LNCaP clone FGC (cell line): ENCODE measurements around the gene CDC14A.

ENCODE experiments used
- DNase-seq: peaks from one replicate; pipeline ENCODE4 v3.0.0-alpha.2; 2011; ENCODE audit warnings: low read depth
- H3K4me3 ChIP-seq: 2 replicates; pipeline ENCODE4 v1.5.1; 2011; ENCODE audit warnings: mild to moderate bottlenecking, low read depth, low read length, control low read depth
- TF ChIP-seq, protein P1 (sequence below): IDR thresholded peaks from 2 replicates; pipeline ENCODE4 v1.5.1; 2012; ENCODE audit warnings: mild to moderate bottlenecking; ENCODE audit not compliant: control insufficient read depth, insufficient read depth; ENCODE audit errors: extremely low read depth

CDC14A gene

DNA sequence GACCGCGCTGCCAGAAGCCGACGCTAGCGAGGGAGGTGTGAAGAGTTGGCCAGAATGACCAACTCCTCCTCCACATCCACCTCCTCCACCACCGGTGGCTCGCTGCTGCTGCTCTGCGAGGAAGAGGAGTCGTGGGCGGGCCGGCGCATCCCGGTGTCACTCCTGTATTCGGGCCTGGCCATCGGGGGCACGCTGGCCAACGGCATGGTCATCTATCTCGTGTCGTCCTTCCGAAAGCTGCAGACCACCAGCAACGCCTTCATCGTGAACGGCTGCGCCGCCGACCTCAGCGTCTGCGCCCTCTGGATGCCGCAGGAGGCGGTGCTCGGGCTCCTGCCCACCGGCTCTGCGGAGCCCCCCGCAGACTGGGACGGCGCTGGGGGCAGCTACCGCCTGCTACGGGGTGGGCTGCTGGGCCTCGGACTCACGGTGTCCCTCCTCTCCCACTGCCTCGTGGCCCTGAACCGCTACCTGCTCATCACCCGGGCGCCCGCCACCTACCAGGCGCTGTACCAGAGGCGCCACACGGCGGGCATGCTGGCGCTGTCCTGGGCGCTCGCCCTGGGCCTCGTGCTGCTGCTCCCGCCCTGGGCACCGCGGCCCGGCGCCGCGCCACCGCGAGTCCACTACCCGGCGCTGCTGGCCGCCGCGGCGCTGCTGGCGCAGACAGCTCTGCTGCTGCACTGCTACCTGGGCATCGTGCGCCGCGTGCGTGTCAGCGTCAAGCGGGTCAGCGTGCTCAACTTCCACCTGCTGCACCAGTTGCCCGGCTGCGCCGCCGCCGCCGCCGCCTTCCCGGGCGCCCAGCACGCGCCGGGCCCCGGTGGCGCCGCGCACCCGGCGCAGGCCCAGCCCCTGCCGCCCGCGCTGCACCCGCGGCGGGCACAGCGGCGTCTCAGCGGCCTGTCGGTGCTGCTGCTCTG is 186.9 kb downstream of the CDC14A start:
- TF ChIP-seq, protein P1, sequence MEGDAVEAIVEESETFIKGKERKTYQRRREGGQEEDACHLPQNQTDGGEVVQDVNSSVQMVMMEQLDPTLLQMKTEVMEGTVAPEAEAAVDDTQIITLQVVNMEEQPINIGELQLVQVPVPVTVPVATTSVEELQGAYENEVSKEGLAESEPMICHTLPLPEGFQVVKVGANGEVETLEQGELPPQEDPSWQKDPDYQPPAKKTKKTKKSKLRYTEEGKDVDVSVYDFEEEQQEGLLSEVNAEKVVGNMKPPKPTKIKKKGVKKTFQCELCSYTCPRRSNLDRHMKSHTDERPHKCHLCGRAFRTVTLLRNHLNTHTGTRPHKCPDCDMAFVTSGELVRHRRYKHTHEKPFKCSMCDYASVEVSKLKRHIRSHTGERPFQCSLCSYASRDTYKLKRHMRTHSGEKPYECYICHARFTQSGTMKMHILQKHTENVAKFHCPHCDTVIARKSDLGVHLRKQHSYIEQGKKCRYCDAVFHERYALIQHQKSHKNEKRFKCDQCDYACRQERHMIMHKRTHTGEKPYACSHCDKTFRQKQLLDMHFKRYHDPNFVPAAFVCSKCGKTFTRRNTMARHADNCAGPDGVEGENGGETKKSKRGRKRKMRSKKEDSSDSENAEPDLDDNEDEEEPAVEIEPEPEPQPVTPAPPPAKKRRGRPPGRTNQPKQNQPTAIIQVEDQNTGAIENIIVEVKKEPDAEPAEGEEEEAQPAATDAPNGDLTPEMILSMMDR, result no peak
- no peak overlapping the region for H3K4me3 ChIP-seq
- DNase-seq, result no peak

DNA sequence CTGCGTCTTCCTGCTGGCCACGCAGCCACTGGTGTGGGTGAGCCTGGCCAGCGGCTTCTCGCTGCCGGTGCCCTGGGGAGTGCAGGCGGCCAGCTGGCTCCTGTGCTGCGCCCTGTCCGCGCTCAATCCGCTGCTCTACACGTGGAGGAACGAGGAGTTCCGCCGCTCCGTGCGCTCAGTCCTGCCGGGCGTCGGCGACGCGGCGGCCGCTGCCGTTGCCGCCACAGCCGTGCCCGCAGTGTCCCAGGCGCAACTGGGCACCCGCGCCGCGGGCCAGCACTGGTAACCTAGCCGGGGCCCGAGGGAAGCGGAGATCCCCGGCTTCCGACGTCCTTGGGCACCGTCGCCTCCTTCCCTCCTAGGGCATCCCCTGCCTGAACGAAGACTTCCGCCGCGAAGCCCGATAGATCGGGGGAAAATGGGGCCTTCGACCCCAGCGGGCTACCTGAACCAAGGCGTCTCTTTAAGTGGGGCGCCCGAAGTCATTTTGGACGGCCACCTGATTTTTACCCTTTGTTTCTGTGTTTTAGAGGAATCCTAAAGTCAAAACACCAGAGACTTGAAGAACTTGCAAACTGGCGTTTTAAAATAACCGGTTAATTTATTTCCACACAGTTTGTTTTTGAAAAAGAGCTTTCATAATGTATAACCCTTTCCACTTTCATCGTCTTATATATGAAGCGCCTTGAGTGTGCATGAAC is 187.7 kb downstream of the CDC14A start:
- TF ChIP-seq, protein P1, result no peak
- DNase-seq, result no peak

DNA sequence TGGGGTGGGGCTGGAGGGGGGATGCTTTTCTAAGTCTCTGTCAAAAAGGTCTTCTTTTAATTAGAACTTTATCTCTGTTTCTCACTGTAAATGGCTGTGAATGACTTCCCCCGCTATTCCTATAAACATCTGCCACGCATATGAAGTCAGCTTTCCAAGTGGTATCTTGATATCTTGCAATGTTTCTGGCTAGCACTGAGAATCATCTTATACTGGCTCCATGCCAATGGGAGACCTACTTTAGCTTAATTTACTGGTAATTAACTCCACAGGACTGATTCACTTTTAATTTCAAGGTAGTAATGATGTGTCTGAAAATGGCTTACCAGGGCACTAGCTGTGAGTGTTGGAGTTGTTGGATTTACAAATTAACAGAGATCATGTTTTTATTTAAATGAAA is 190.0 kb downstream of the CDC14A start:
- H3K4me3 ChIP-seq, result no peak overlapping the region
- TF ChIP-seq, protein P1, result no peak
- DNase-seq, result no peak

More for the DNA sequence above, 187.7 kb downstream of the CDC14A start:
- no peak overlapping the region for H3K4me3 ChIP-seq

DNA sequence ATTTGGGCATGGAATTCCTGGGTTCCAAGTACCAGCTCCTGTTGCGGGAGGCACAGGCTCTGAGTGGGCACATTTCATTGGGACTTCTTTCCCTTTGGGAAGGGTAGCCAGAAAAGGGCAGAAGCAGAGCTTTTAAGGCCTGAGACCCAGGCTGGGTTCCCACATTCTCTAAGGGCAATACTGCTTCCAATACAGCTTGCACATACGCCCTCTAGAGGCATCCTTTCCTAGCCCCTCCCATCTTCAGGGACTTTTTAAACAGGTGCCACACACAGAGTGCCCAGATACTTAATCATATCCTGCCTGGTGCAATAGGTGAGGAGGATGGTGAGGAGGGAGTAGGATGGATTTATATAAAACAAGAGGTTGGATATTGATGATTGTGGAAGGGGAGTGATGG is 191.3 kb downstream of the CDC14A start:
- no peak overlapping the region for H3K4me3 ChIP-seq
- TF ChIP-seq, protein P1, result peak; percentile 35
- DNase-seq, result no peak

DNA sequence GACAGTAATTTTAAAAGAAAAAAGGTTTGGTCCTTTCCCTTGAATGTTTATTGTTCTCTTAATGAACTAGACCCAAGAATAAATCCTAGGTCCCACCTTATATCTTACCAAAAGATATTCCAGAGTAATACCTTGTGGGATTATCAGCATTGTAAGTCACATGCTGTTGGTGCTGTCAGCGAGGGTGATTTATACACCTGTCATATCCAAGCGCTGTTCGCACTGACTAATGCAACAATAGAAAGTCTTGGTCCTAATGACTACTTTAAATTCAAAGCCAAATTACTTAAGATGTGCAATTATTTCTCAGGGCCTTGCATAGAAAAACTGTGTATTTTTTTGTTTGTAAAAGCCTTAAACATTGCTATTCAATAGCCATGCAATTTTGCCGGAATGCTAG is 192.5 kb downstream of the CDC14A start:
- TF ChIP-seq, protein P1, result no peak
- DNase-seq, result no peak
- no peak overlapping the region for H3K4me3 ChIP-seq

DNA sequence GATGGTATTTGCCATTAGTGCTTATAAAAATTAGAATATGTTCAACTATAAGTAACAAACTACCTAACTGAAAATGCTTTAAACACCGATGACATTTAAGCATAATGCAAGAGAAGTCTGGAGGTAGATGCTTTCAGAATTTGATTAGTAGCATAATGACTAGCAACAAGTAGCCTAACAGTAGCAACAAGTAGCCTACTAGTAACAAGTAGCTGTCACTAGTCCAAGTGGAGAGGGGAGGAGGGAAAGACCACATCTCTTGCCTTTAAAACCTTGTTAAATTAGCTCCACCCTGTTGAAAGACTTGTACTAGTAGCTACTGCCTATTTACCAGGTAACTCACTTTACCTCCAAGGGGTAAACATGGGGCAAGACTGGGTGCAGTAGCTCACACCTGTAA is 193.5 kb downstream of the CDC14A start:
- no peak overlapping the region for H3K4me3 ChIP-seq
- TF ChIP-seq, protein P1, result no peak
- DNase-seq, result no peak
